GM23338 (cell line): Measurements from ENCODE around the gene B4GAT1. TPM values are rescaled to one million over a fixed set of nuclear protein-coding genes. Genes with fewer than 3 reads are reported as not detected.

Source experiments
- ATAC-seq: fragments of 200-7000 bp; cut with Tn5 transposase; 3 replicates; pipeline ENCODE4 v1.9.1; 2020
- DNase-seq: peaks from one replicate; pipeline ENCODE4 v3.0.0-alpha.2; 2015; ENCODE audit warnings: low spot score
- H2AFZ ChIP-seq: fragments of 200-600 bp; sonication (generic); 2 replicates; pipeline ENCODE4 v1.8.0; 2016; ENCODE audit warnings: antibody characterized with exemption, mild to moderate bottlenecking, moderate library complexity
- H3F3A ChIP-seq: fragments of 200-600 bp; sonication (generic); replicated peaks from 2 replicates; pipeline ENCODE4 v1.8.0; 2017; ENCODE audit warnings: antibody characterized with exemption, mixed run types, low read depth
- H3K27ac ChIP-seq: fragments of 200-600 bp; sonication (generic); 2 replicates; pipeline ENCODE4 v1.6.1; 2016; ENCODE audit warnings: low read depth
- H3K27me3 ChIP-seq: fragments of 200-600 bp; sonication (generic); 2 replicates; pipeline ENCODE4 v1.8.0; 2016; ENCODE audit warnings: mild to moderate bottlenecking, mixed run types, moderate library complexity; ENCODE audit not compliant: insufficient read depth
- H3K36me3 ChIP-seq: fragments of 200-600 bp; sonication (generic); 2 replicates; pipeline ENCODE4 v1.8.0; 2016; ENCODE audit warnings: mild to moderate bottlenecking; ENCODE audit not compliant: insufficient read depth
- H3K4me1 ChIP-seq: fragments of 200-600 bp; sonication (generic); 2 replicates; pipeline ENCODE4 v1.8.0; 2016; ENCODE audit warnings: mild to moderate bottlenecking, moderate library complexity; ENCODE audit not compliant: insufficient read depth
- H3K4me2 ChIP-seq: fragments of 200-600 bp; sonication (generic); 2 replicates; pipeline ENCODE4 v1.7.1; 2017; ENCODE audit warnings: mixed run types
- H3K4me3 ChIP-seq: fragments of 200-600 bp; sonication (generic); 2 replicates; pipeline ENCODE4 v1.6.1; 2016; ENCODE audit warnings: mixed run types
- H3K79me2 ChIP-seq: fragments of 200-600 bp; sonication (generic); replicated peaks from 2 replicates; pipeline ENCODE4 v1.8.0; 2017; ENCODE audit warnings: mild to moderate bottlenecking; ENCODE audit not compliant: insufficient read depth
- H3K9me2 ChIP-seq: fragments of 200-600 bp; sonication (generic); 2 replicates; pipeline ENCODE4 v1.8.0; 2017; ENCODE audit not compliant: insufficient read depth
- H4K20me1 ChIP-seq: fragments of 200-600 bp; sonication (generic); replicated peaks from 2 replicates; pipeline ENCODE4 v1.8.0; 2017; ENCODE audit warnings: mild to moderate bottlenecking; ENCODE audit not compliant: insufficient read depth
- H3K27ac Mint-ChIP-seq: 2 replicates; pipeline ENCODE4 v1.8.0; 2020; ENCODE audit warnings: inconsistent platforms, mild to moderate bottlenecking, moderate library complexity, mixed read lengths
- H3K27me3 Mint-ChIP-seq: 3 replicates; pipeline ENCODE4 v1.8.0; 2022; ENCODE audit warnings: low read depth, mild to moderate bottlenecking, moderate library complexity, mixed read lengths, inconsistent platforms; ENCODE audit not compliant: insufficient read depth, poor library complexity
- H3K36me3 Mint-ChIP-seq: 3 replicates; pipeline ENCODE4 v1.8.0; 2021; ENCODE audit warnings: low read depth, mild to moderate bottlenecking, inconsistent platforms, moderate library complexity, mixed read lengths
- H3K4me1 Mint-ChIP-seq: 3 replicates; pipeline ENCODE4 v1.8.0; 2020; ENCODE audit warnings: mild to moderate bottlenecking, inconsistent platforms, mixed read lengths
- H3K4me3 Mint-ChIP-seq: 3 replicates; pipeline ENCODE4 v1.8.0; 2021; ENCODE audit warnings: moderate library complexity, mild to moderate bottlenecking, inconsistent platforms, mixed read lengths
- H3K9me3 Mint-ChIP-seq: 3 replicates; pipeline ENCODE4 v1.8.0; 2020; ENCODE audit warnings: moderate library complexity, mild to moderate bottlenecking, inconsistent platforms, mixed read lengths
- CREB1 ChIP-seq: fragments of 250-450 bp; sonication (Bioruptor Pico); IDR thresholded peaks from 2 replicates; pipeline ENCODE4 v1.5.0; 2020; ENCODE audit warnings: low read depth, mild to moderate bottlenecking, moderate library complexity
- ETS1 ChIP-seq: IDR thresholded peaks from 2 replicates; pipeline ENCODE4 v1.6.1; 2016; ENCODE audit warnings: antibody characterized with exemption
- EZH2 ChIP-seq: fragments of 200-600 bp; sonication (generic); IDR thresholded peaks from one replicate; pipeline ENCODE4 v1.8.0; 2017; ENCODE audit warnings: antibody characterized with exemption, mild to moderate bottlenecking, low read depth; ENCODE audit not compliant: unreplicated experiment
- EZH2phosphoT487 ChIP-seq: fragments of 200-600 bp; sonication (generic); IDR thresholded peaks from one replicate; pipeline ENCODE4 v1.8.1; 2018; ENCODE audit warnings: antibody characterized with exemption; ENCODE audit not compliant: unreplicated experiment
- JUNB ChIP-seq: IDR thresholded peaks from one replicate; pipeline ENCODE4 v1.6.1; 2016; ENCODE audit warnings: antibody characterized with exemption; ENCODE audit not compliant: unreplicated experiment
- NANOG ChIP-seq: IDR thresholded peaks from 2 replicates; pipeline ENCODE4 v1.6.1; 2016; ENCODE audit warnings: antibody characterized with exemption, borderline replicate concordance
- POLR2AphosphoS5 ChIP-seq: IDR thresholded peaks from 2 replicates; pipeline ENCODE4 v1.6.1; 2016; ENCODE audit warnings: antibody characterized with exemption, low read depth
- STAT1 ChIP-seq: IDR thresholded peaks from one replicate; pipeline ENCODE4 v1.6.1; 2016; ENCODE audit warnings: antibody characterized with exemption; ENCODE audit not compliant: unreplicated experiment
- ZNF114 ChIP-seq: fragments of 250-450 bp; sonication (Bioruptor Pico); IDR thresholded peaks from 2 replicates; pipeline ENCODE4 v1.5.0; 2020; ENCODE audit warnings: mild to moderate bottlenecking, moderate library complexity
- ZNF331 ChIP-seq: fragments of 250-450 bp; sonication (Bioruptor Pico); IDR thresholded peaks from 2 replicates; pipeline ENCODE4 v1.5.0; 2020; ENCODE audit warnings: low read depth, mild to moderate bottlenecking, moderate library complexity
- polyA plus RNA-seq: library from polyadenylated mRNA; unstranded; fragments of >200 nt; fragmentation: Nextera tagmentation; extraction: Ambion mirVana; gene quantifications from 2 replicates; pipeline ENCODE4 v1.2.1, GENCODE V29; 2016
- total RNA-seq: library from RNA; depleted of rRNA; stranded (reverse); fragments of >200 nt; shearing (Covaris generic); gene quantifications from 2 replicates; pipeline ENCODE4 v1.2.3, GENCODE V29; 2014
- TF ChIP-seq, protein P1 (sequence below): fragments of 250-450 bp; sonication (Bioruptor Pico); IDR thresholded peaks from 2 replicates; pipeline ENCODE4 v1.5.0; 2020; ENCODE audit warnings: mild to moderate bottlenecking, moderate library complexity
- TF ChIP-seq, protein P2 (sequence below), 2 experiments: fragments of 200-600 bp in 1 of 2; sonication (generic) in 1 of 2; conservative IDR thresholded peaks; 2 replicates each; pipeline versions ENCODE4 v1.5.1 to v1.6.1; 2016 to 2017; ENCODE audit warnings: antibody characterized with exemption in 2 of 2, low read depth in 2 of 2, mild to moderate bottlenecking in 2 of 2, moderate library complexity in 1 of 2
- TF ChIP-seq, protein P3 (sequence below): IDR thresholded peaks from one replicate; pipeline ENCODE4 v1.6.1; 2018; ENCODE audit warnings: antibody characterized with exemption; ENCODE audit not compliant: unreplicated experiment

B4GAT1 gene
- total and polyA plus RNA-seq, 2 experiments from 2014 or later = 23.5 to 41.9 TPM

DNA sequence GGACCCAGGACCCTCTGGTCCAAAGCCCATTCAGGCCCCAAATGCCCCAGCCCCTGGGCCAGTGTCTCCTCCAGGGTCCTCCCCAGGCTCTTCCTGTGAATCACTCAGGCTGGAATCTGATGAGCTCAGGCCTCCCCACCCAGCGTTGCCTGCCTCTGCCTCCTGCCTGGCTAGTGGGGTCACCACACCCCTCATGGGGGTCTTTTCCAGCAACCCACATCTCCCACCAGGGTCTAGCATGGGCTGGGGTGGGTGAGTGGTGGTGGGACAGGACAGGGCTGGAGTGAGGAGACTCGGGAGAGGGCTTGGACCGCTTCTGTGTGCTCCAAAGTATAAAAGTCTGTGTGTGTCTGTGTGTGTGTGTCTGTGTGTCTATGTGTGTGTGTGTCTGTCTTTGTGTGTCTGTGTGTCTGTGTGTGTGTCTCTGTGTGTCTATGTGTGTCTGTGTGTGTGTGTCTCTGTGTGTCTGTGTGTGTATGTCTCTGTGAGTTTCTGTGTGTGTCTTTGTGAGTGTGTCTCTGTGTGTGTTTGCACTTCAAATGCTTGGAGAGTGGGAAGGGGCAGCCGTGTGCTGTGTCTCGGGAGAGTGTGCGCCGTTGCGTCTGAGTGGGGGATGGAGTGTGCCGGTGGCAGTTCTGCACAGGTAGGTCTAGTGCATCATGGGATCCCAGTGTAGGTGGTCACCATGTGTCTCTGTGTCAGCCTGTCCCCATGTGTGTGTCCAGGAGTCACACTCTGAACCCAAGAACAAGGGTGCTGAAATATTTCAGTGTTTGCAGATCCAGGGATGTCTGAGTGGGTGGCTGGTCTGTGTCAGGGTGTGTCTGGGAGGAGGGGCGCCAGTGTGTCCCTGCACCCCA is 20.0 kb downstream of the B4GAT1 start:
- no peaks in the 10 kb centered on the region for H3K27me3 ChIP-seq
- Mint-ChIP-seq H3K9me3 (no peaks in the 10 kb centered on the region), H3K4me3 (no peak overlapping the region; the same call in 2 of the 3 replicates), H3K36me3 (no peaks in the 10 kb centered on the region), H3K27ac (no peak overlapping the region), H3K27me3 (peaks cover 21% of the 10 kb centered on the region), H3K4me1 (peaks cover 21% of the 10 kb centered on the region)
- TF ChIP-seq NANOG (no peak), STAT1 (no peak), CREB1 (CRISPR knock-in tag) (no peak), ZNF331 (CRISPR knock-in tag) (no peak), EZH2phosphoT487 (no peak), JUNB (no peak), EZH2 (no peak), ZNF114 (no peak), ETS1 (no peak), POLR2AphosphoS5 (no peak)
- TF ChIP-seq, protein P1, sequence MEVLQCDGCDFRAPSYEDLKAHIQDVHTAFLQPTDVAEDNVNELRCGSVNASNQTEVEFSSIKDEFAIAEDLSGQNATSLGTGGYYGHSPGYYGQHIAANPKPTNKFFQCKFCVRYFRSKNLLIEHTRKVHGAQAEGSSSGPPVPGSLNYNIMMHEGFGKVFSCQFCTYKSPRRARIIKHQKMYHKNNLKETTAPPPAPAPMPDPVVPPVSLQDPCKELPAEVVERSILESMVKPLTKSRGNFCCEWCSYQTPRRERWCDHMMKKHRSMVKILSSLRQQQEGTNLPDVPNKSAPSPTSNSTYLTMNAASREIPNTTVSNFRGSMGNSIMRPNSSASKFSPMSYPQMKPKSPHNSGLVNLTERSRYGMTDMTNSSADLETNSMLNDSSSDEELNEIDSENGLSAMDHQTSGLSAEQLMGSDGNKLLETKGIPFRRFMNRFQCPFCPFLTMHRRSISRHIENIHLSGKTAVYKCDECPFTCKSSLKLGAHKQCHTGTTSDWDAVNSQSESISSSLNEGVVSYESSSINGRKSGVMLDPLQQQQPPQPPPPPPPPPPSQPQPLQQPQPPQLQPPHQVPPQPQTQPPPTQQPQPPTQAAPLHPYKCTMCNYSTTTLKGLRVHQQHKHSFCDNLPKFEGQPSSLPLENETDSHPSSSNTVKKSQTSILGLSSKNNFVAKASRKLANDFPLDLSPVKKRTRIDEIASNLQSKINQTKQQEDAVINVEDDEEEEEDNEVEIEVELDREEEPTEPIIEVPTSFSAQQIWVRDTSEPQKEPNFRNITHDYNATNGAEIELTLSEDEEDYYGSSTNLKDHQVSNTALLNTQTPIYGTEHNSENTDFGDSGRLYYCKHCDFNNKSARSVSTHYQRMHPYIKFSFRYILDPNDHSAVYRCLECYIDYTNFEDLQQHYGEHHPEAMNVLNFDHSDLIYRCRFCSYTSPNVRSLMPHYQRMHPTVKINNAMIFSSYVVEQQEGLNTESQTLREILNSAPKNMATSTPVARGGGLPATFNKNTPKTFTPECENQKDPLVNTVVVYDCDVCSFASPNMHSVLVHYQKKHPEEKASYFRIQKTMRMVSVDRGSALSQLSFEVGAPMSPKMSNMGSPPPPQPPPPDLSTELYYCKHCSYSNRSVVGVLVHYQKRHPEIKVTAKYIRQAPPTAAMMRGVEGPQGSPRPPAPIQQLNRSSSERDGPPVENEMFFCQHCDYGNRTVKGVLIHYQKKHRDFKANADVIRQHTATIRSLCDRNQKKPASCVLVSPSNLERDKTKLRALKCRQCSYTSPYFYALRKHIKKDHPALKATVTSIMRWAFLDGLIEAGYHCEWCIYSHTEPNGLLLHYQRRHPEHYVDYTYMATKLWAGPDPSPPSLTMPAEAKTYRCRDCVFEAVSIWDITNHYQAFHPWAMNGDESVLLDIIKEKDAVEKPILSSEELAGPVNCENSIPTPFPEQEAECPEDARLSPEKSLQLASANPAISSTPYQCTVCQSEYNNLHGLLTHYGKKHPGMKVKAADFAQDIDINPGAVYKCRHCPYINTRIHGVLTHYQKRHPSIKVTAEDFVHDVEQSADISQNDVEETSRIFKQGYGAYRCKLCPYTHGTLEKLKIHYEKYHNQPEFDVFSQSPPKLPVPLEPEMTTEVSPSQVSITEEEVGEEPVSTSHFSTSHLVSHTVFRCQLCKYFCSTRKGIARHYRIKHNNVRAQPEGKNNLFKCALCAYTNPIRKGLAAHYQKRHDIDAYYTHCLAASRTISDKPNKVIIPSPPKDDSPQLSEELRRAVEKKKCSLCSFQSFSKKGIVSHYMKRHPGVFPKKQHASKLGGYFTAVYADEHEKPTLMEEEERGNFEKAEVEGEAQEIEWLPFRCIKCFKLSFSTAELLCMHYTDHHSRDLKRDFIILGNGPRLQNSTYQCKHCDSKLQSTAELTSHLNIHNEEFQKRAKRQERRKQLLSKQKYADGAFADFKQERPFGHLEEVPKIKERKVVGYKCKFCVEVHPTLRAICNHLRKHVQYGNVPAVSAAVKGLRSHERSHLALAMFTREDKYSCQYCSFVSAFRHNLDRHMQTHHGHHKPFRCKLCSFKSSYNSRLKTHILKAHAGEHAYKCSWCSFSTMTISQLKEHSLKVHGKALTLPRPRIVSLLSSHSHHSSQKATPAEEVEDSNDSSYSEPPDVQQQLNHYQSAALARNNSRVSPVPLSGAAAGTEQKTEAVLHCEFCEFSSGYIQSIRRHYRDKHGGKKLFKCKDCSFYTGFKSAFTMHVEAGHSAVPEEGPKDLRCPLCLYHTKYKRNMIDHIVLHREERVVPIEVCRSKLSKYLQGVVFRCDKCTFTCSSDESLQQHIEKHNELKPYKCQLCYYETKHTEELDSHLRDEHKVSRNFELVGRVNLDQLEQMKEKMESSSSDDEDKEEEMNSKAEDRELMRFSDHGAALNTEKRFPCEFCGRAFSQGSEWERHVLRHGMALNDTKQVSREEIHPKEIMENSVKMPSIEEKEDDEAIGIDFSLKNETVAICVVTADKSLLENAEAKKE (CRISPR knock-in tag) = no peak
- TF ChIP-seq, protein P2, sequence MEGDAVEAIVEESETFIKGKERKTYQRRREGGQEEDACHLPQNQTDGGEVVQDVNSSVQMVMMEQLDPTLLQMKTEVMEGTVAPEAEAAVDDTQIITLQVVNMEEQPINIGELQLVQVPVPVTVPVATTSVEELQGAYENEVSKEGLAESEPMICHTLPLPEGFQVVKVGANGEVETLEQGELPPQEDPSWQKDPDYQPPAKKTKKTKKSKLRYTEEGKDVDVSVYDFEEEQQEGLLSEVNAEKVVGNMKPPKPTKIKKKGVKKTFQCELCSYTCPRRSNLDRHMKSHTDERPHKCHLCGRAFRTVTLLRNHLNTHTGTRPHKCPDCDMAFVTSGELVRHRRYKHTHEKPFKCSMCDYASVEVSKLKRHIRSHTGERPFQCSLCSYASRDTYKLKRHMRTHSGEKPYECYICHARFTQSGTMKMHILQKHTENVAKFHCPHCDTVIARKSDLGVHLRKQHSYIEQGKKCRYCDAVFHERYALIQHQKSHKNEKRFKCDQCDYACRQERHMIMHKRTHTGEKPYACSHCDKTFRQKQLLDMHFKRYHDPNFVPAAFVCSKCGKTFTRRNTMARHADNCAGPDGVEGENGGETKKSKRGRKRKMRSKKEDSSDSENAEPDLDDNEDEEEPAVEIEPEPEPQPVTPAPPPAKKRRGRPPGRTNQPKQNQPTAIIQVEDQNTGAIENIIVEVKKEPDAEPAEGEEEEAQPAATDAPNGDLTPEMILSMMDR (conservative IDR thresholded peaks at IDR 0.05; ENCODE audit: low read depth in 2 of 2) = no peak
- TF ChIP-seq, protein P3, sequence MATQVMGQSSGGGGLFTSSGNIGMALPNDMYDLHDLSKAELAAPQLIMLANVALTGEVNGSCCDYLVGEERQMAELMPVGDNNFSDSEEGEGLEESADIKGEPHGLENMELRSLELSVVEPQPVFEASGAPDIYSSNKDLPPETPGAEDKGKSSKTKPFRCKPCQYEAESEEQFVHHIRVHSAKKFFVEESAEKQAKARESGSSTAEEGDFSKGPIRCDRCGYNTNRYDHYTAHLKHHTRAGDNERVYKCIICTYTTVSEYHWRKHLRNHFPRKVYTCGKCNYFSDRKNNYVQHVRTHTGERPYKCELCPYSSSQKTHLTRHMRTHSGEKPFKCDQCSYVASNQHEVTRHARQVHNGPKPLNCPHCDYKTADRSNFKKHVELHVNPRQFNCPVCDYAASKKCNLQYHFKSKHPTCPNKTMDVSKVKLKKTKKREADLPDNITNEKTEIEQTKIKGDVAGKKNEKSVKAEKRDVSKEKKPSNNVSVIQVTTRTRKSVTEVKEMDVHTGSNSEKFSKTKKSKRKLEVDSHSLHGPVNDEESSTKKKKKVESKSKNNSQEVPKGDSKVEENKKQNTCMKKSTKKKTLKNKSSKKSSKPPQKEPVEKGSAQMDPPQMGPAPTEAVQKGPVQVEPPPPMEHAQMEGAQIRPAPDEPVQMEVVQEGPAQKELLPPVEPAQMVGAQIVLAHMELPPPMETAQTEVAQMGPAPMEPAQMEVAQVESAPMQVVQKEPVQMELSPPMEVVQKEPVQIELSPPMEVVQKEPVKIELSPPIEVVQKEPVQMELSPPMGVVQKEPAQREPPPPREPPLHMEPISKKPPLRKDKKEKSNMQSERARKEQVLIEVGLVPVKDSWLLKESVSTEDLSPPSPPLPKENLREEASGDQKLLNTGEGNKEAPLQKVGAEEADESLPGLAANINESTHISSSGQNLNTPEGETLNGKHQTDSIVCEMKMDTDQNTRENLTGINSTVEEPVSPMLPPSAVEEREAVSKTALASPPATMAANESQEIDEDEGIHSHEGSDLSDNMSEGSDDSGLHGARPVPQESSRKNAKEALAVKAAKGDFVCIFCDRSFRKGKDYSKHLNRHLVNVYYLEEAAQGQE = no peak
- no peak overlapping the region for H2AFZ ChIP-seq
- H3K9me2 ChIP-seq = no peaks in the 10 kb centered on the region
- H3K4me2 ChIP-seq = no peak overlapping the region
- H3F3A ChIP-seq = no peaks in the 10 kb centered on the region
- no peaks in the 10 kb centered on the region for H4K20me1 ChIP-seq
- DNase-seq = no peak
- H3K79me2 ChIP-seq = no peaks in the 10 kb centered on the region
- H3K27ac ChIP-seq = no peak overlapping the region
- ATAC-seq = no peak
- peaks cover 5% of the 10 kb centered on the region; the same call in 1 of the 2 replicates for H3K4me1 ChIP-seq
- no peaks in the 10 kb centered on the region for H3K36me3 ChIP-seq
- no peak overlapping the region for H3K4me3 ChIP-seq
